Mesothelial cell of epicardium (in vitro differentiated cells): Measurements from ENCODE around the gene CYTH3. TPM values are rescaled to one million over a fixed set of nuclear protein-coding genes. Genes with fewer than 3 reads are reported as not detected.

ENCODE experiments used
- DNase-seq, 2 experiments: peaks; one replicate each; pipeline ENCODE4 v3.0.0; 2021; ENCODE audit warnings: low spot score in 2 of 2; ENCODE audit not compliant: unreplicated experiment in 2 of 2
- H3K27ac Mint-ChIP-seq: 2 replicates; pipeline ENCODE4 v1.8.0; 2021; ENCODE audit warnings: mixed read lengths
- H3K27me3 Mint-ChIP-seq: 2 replicates; pipeline ENCODE4 v1.8.0; 2021; ENCODE audit warnings: low read depth, mixed read lengths
- H3K36me3 Mint-ChIP-seq: 2 replicates; pipeline ENCODE4 v1.8.0; 2021; ENCODE audit warnings: mixed read lengths
- H3K4me1 Mint-ChIP-seq: 2 replicates; pipeline ENCODE4 v1.8.0; 2021; ENCODE audit warnings: mixed read lengths
- H3K4me3 Mint-ChIP-seq: 2 replicates; pipeline ENCODE4 v1.8.0; 2021; ENCODE audit warnings: mild to moderate bottlenecking, moderate library complexity, mixed read lengths
- H3K9me3 Mint-ChIP-seq: 2 replicates; pipeline ENCODE4 v1.8.0; 2021; ENCODE audit warnings: mixed read lengths
- total RNA-seq: library from RNA; stranded (reverse); gene quantifications from 3 replicates; pipeline ENCODE4 v1.2.1, GENCODE V29; 2021
- TF ChIP-seq, protein P1 (sequence below): fragments of 200-600 bp; sonication (generic); IDR thresholded peaks from one replicate; pipeline ENCODE4 v1.5.0; 2021; ENCODE audit warnings: antibody characterized with exemption; ENCODE audit not compliant: unreplicated experiment

Gene CYTH3
- total RNA-seq, 1 donor from 2014 or later, result 29.2 TPM

DNA sequence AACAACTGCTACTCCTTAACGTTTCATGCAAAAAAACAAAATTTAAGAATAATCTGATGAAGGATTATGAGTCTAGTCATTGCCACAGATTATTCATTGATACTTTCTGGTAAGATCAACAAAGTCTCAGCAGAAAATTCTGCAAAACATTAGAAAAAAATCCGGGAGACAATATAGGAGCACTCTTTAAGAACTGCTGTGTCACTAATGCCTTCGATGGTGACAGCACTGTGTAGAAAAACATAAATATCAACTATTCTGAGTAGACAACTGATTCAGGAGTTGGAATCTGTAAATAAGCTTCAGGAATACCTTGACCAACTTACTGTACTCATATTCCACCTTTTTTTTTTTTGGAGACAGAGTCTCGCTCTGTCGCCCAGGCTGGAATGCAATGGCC, 69.0 kb downstream of the CYTH3 start:
- H3K4me1 Mint-ChIP-seq, result peaks cover 23% of the 10 kb centered on the region
- H3K27me3 Mint-ChIP-seq, result no peaks in the 10 kb centered on the region
- no peak overlapping the region for H3K4me3 Mint-ChIP-seq
- H3K27ac Mint-ChIP-seq, result no peak overlapping the region
- H3K36me3 Mint-ChIP-seq, result no peaks in the 10 kb centered on the region
- H3K9me3 Mint-ChIP-seq, result no peaks in the 10 kb centered on the region
- no peak for DNase-seq
- TF ChIP-seq, protein P1, sequence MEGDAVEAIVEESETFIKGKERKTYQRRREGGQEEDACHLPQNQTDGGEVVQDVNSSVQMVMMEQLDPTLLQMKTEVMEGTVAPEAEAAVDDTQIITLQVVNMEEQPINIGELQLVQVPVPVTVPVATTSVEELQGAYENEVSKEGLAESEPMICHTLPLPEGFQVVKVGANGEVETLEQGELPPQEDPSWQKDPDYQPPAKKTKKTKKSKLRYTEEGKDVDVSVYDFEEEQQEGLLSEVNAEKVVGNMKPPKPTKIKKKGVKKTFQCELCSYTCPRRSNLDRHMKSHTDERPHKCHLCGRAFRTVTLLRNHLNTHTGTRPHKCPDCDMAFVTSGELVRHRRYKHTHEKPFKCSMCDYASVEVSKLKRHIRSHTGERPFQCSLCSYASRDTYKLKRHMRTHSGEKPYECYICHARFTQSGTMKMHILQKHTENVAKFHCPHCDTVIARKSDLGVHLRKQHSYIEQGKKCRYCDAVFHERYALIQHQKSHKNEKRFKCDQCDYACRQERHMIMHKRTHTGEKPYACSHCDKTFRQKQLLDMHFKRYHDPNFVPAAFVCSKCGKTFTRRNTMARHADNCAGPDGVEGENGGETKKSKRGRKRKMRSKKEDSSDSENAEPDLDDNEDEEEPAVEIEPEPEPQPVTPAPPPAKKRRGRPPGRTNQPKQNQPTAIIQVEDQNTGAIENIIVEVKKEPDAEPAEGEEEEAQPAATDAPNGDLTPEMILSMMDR, result no peak

DNA sequence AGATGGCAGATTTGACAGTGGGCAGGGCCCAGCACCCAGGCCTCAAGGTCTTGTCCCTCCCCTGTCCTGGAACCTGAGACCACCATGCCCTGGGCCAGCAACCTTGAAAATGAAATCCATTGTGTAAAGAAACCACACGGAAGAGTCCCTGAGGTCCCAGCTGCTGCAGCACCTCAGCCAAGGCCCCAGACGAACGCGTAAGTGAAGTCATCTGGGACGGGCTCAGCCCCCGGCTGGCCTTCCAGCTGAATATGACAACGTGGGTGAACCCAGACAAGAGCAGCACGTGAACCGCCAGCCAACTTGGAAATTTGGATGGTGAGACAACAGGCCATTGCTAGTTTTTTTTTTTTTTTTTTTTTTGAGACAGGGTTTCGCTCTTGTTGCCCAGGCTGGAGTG, 70.3 kb downstream of the CYTH3 start:
- Mint-ChIP-seq H3K27ac (no peak overlapping the region), H3K4me3 (no peak overlapping the region), H3K9me3 (no peaks in the 10 kb centered on the region), H3K36me3 (no peaks in the 10 kb centered on the region), H3K4me1 (peaks cover 26% of the 10 kb centered on the region), H3K27me3 (no peaks in the 10 kb centered on the region)
- TF ChIP-seq, protein P1, result no peak
- DNase-seq, result no peak

DNA sequence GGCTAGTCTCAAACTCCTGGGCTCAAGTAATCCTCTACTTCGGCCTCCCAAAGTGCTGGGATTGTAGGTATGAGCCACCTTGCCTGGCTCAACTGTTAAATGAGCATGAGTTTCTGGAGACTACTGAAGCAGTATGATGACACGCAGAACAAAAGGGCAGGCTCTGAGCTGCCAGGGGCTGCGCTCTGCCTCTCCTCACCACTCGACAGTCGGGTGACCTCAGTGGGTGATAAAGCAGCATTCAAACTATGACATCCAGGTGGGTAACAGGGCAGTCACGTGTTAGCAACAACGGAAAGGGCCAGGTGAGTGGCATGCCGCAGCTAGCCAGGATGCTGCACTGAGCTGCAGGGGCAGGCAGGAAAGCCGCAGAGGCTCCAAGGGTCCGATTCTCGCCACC, 71.5 kb downstream of the CYTH3 start:
- H3K27ac Mint-ChIP-seq, result no peak overlapping the region
- H3K9me3 Mint-ChIP-seq, result no peaks in the 10 kb centered on the region
- no peaks in the 10 kb centered on the region for H3K36me3 Mint-ChIP-seq
- TF ChIP-seq, protein P1, result no peak
- no peak overlapping the region for H3K4me3 Mint-ChIP-seq
- no peak for DNase-seq
- peaks cover 20% of the 10 kb centered on the region for H3K4me1 Mint-ChIP-seq
- no peaks in the 10 kb centered on the region for H3K27me3 Mint-ChIP-seq

DNA sequence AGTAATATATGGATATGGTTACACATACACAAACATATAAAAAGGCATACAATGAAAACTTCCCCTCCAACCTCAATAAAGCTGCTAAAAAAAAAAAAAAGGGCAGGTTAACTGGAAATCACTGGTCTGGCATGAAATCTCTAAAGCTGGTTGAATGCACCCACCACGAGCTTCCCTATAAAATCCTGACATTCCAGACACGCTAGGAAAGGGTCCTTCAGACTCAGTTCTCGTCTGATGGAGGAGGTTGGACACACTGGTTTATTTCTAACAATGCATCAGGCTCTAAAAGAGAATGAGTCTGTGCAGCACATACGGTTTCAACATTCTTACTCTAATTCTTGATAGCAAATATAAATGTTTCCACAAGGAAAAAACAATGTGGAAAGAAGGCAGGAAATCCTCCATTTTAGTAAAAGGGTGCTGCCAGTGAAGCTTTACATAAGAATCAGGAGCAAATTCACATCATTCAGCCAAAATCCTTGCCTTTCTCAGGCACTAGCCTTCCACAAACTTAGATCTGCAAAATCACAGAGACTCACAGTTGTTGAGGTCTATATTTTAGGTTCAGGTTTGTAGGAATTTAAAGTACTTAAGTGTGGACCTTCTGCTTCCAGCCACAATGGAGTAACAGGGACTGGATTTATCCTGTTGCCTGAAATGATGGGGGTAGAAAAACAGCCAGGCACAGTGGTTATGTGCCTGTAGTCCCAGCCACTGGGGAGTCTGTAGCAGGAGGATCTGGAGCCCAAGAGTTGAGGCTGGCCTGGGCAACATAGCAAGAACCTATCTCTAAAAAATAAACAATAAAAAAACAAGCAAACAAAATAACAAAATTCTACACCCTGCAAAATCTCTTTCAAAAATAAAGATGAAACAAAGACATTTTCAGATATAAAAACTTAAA, 73.5 kb downstream of the CYTH3 start:
- peak overlapping the region; percentile 70 for H3K27ac Mint-ChIP-seq
- no peaks in the 10 kb centered on the region for H3K27me3 Mint-ChIP-seq

DNA sequence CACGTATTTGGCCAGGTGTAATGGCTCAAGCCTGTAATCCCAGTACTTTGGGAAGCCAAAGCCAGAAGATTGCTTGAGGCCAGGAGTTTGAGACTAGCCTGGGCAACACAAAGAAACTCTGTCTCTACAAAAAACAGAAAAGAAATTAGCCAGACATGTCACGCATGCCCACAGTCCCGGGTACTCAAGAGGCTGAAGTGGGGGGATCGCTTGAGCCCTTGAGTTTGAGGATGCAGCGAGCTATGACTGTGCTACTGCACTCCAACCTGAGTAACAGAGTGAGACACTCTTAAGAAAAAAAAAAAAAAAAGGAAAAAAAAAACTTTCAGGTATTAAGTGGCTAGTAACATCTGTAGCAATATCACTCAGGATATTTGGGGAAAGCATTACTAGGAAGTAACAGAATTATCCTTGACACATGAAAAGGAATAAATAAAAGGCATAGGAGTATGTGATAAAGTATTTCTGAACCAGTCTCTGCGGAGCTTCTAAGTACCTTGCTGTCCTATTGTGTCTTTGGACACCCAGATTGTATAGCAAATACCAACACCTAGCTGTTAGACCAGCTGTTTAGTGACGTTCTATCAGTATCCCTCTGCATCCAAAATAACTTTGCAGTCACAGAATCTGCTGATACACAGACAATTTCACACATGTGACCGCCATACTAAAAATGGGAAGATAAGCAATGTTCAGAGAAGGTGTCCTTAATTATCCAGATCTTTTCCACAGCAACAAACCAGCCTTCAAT, 74.4 kb downstream of the CYTH3 start:
- H3K4me1 Mint-ChIP-seq, result peaks cover 17% of the 10 kb centered on the region
- no peaks in the 10 kb centered on the region for H3K36me3 Mint-ChIP-seq
- TF ChIP-seq, protein P1, result no peak

More for the DNA sequence above, 73.5 kb downstream of the CYTH3 start:
- no peaks in the 10 kb centered on the region for H3K36me3 Mint-ChIP-seq
- DNase-seq, result no peak
- H3K4me1 Mint-ChIP-seq, result peaks cover 17% of the 10 kb centered on the region
- H3K9me3 Mint-ChIP-seq, result no peaks in the 10 kb centered on the region
- no peak overlapping the region for H3K4me3 Mint-ChIP-seq
- TF ChIP-seq, protein P1, result no peak

More for the DNA sequence above, 74.4 kb downstream of the CYTH3 start:
- H3K27me3 Mint-ChIP-seq, result no peaks in the 10 kb centered on the region
- no peak for DNase-seq
- no peak overlapping the region for H3K27ac Mint-ChIP-seq
- H3K9me3 Mint-ChIP-seq, result no peaks in the 10 kb centered on the region
- H3K4me3 Mint-ChIP-seq, result no peak overlapping the region
